LNCaP clone FGC (cell line): Measurements from ENCODE around the gene MAGI2.

Experiments used
- DNase-seq: peaks from one replicate; pipeline ENCODE4 v3.0.0-alpha.2; 2011; ENCODE audit warnings: low read depth
- H3K4me3 ChIP-seq: 2 replicates; pipeline ENCODE4 v1.5.1; 2011; ENCODE audit warnings: mild to moderate bottlenecking, low read depth, low read length, control low read depth
- CTCF ChIP-seq: IDR thresholded peaks from 2 replicates; pipeline ENCODE4 v1.5.1; 2012; ENCODE audit warnings: mild to moderate bottlenecking; ENCODE audit not compliant: control insufficient read depth, insufficient read depth; ENCODE audit errors: extremely low read depth

The MAGI2 gene

GRCh38 chr7:78783179-78783962, 670.1 kb downstream of the MAGI2 start:
- no peak overlapping the region for H3K4me3 ChIP-seq
- no peak for TF ChIP-seq CTCF
- no peak for DNase-seq

DNA sequence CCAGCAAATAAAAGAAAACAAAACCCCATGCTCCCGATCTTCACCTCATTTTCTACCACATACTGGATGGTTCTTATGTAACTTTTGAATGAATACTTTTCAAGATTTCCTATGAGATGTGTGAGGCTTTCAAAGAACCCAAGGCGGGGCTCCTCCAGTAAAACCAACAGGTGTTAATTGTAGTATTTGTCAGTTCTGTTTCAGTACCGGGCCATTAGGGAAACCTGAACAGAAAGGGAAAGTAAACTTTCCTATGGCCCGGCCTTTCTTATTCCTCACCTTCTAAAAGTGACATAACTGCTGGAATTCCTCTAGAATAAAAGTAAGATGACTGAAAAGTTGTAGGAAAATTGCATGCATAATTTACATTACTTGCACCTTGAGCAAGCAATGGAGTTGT, 672.9 kb downstream of the MAGI2 start:
- no peak for DNase-seq
- no peak overlapping the region for H3K4me3 ChIP-seq
- no peak for TF ChIP-seq CTCF

GRCh38 chr7:78779788-78780187, 673.7 kb downstream of the MAGI2 start:
- no peak for DNase-seq
- no peak overlapping the region for H3K4me3 ChIP-seq
- no peak for TF ChIP-seq CTCF

DNA sequence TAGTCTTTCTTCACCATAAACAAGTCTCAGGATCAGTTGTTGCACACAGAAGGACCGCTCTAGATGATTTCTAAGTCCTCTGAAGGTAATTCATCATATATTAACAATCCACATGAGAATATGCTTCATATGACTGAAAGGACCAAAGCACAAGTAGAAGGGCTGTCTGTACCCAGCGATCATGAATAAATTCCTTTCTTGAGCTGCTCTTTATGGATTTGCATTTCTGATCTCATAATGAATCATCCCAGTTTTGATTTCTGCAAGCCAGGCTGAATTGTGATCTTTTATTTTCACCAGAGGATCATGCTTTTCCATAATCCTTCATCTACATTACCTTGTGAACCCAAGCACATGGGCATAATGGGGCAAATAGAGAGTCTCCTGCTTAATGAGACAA, 675.6 kb downstream of the MAGI2 start:
- TF ChIP-seq CTCF: no peak
- no peak overlapping the region for H3K4me3 ChIP-seq
- DNase-seq: no peak

- DNase-seq: no peak
- H3K4me3 ChIP-seq: no peak overlapping the region
Measured at GRCh38 chr7:78770422-78771410, 682.8 kb downstream of the MAGI2 start.

DNA sequence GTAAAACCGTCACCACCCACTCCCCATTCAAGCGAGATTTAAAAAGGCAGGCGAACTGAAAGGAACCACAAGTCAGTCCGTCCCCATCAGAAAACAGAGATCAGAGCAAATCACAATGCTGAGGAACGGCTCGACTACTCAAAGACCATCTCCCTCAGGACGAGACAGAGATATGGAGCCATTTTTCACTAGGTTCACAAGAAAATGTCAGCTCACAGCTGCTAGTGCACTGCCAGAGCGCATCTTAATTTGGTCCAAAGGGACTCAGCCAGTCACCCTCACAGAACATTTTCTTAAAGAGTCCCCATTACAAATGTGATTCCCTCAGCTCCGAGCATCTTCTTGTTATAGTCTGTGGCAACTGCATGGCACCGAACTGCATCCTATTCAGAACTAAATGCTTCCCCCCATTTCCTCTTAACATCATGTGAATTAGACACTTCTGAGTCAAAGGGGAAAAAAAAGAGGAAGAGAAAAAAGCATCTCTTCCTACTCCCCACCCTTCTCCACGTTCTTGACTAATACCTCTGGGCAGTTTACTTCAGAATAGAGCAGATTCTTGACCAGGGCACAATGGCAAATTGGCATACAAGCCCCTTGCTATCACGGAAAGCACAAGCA, 683.9 kb downstream of the MAGI2 start:
- H3K4me3 ChIP-seq: no peak overlapping the region
- no peak for TF ChIP-seq CTCF
- DNase-seq: no peak

More at GRCh38 chr7:78770422-78771410, 682.8 kb downstream of the MAGI2 start:
- no peak for TF ChIP-seq CTCF
